IMR-90 (cell line): ENCODE data around the gene MORF4L1. TPM values are rescaled to one million over a fixed set of nuclear protein-coding genes. Genes with fewer than 3 reads are reported as not detected.
A peak's percentile ranks its signal among the peaks of the same experiment; 100 is the strongest.
"Not testable (repeated sequence)": the region's sequence is repeated elsewhere in the genome, so short reads cannot be mapped to it uniquely, and the experiment has no call there.

Experiments
- ATAC-seq: fragments of 200-7000 bp; cut with Tn5 transposase; 2 replicates; pipeline ENCODE4 v1.9.1; 2020; ENCODE audit warnings: low read depth, mild to moderate bottlenecking, moderate library complexity
- BruUV-seq: library from RNA; stranded (reverse); fragments of 400-500 nt; replicated peaks from 2 replicates; lab custom pipeline; 2021; lab: Mats Ljungman, UMichigan
- CTCF ChIA-PET: fragments of 300-600 bp; formaldehyde crosslinking; extraction: SDS; loops from one replicate; lab custom pipeline; 2021; ENCODE audit warnings: antibody characterized with exemption; lab: Yijun Ruan, JAX
- POLR2A ChIA-PET: fragments of 300-600 bp; sonication (Branson Sonifier 250); formaldehyde crosslinking; loops from one replicate; lab custom pipeline; 2022; ENCODE audit warnings: antibody characterized with exemption; ENCODE audit not compliant: unreplicated experiment; lab: Charles Lee
- DNase-seq: peaks from one replicate; pipeline ENCODE4 v3.0.0; 2013
- H2AFZ ChIP-seq: replicated peaks from 2 replicates; pipeline ENCODE3; 2013; ENCODE audit warnings: low read length, mild to moderate bottlenecking; ENCODE audit not compliant: poor library complexity
- H2AK5ac ChIP-seq: 2 replicates; pipeline ENCODE4 v1.6.1; 2013; ENCODE audit warnings: low read depth, low read length, inconsistent platforms
- H2AK9ac ChIP-seq: replicated peaks from 2 replicates; pipeline ENCODE3; 2013; ENCODE audit warnings: mild to moderate bottlenecking, low read depth, low read length, moderate library complexity; ENCODE audit not compliant: poor library complexity
- H2BK120ac ChIP-seq: 2 replicates; pipeline ENCODE4 v1.6.1; 2013; ENCODE audit warnings: low read depth, low read length, inconsistent platforms
- H2BK15ac ChIP-seq: 3 replicates; pipeline ENCODE4 v1.6.1; 2013; ENCODE audit warnings: low read depth, low read length, inconsistent platforms
- H2BK20ac ChIP-seq: 2 replicates; pipeline ENCODE4 v1.6.1; 2013; ENCODE audit warnings: low read depth, mild to moderate bottlenecking, inconsistent platforms, low read length, moderate library complexity
- H2BK5ac ChIP-seq: 2 replicates; pipeline ENCODE4 v1.6.1; 2013; ENCODE audit warnings: mild to moderate bottlenecking, low read depth, low read length, inconsistent platforms; ENCODE audit not compliant: poor library complexity, severe bottlenecking
- H3K14ac ChIP-seq: replicated peaks from 2 replicates; pipeline ENCODE4 v1.6.1; 2013; ENCODE audit warnings: low read depth, low read length, inconsistent platforms
- H3K18ac ChIP-seq: 2 replicates; pipeline ENCODE4 v1.6.1; 2013; ENCODE audit warnings: low read depth, low read length, control low read depth
- H3K23ac ChIP-seq: 2 replicates; pipeline ENCODE4 v1.6.1; 2013; ENCODE audit warnings: low read depth, low read length, inconsistent platforms
- H3K27ac ChIP-seq: 2 replicates; pipeline ENCODE4 v1.5.1; 2013; ENCODE audit warnings: mild to moderate bottlenecking, control low read depth, low read length; ENCODE audit not compliant: insufficient read depth
- H3K27me3 ChIP-seq: 2 replicates; pipeline ENCODE4 v1.6.1; 2013; ENCODE audit warnings: low read length; ENCODE audit not compliant: control insufficient read depth, insufficient read depth
- H3K36me3 ChIP-seq: 2 replicates; pipeline ENCODE4 v1.6.1; 2013; ENCODE audit warnings: low read length, mixed read lengths; ENCODE audit not compliant: control insufficient read depth, insufficient read depth
- H3K4ac ChIP-seq: 2 replicates; pipeline ENCODE4 v1.6.1; 2013; ENCODE audit warnings: low read depth, low read length, inconsistent platforms
- H3K4me1 ChIP-seq: 2 replicates; pipeline ENCODE4 v1.6.1; 2013; ENCODE audit warnings: low read length, mixed read lengths; ENCODE audit not compliant: control insufficient read depth, insufficient read depth
- H3K4me2 ChIP-seq: 2 replicates; pipeline ENCODE4 v1.6.1; 2013; ENCODE audit warnings: low read depth, mild to moderate bottlenecking, control low read depth, low read length, moderate library complexity
- H3K4me3 ChIP-seq: 2 replicates; pipeline ENCODE4 v1.5.1; 2013; ENCODE audit warnings: low read depth, mild to moderate bottlenecking, control low read depth, low read length, moderate library complexity; ENCODE audit not compliant: insufficient read depth
- H3K56ac ChIP-seq: 2 replicates; pipeline ENCODE4 v1.6.1; 2013; ENCODE audit warnings: low read length, inconsistent platforms; ENCODE audit not compliant: insufficient read depth; ENCODE audit errors: extremely low read depth
- H3K79me1 ChIP-seq, 2 experiments: 2 replicates each; pipeline ENCODE4 v1.6.1; 2013; ENCODE audit warnings: low read length in 2 of 2, inconsistent platforms in 1 of 2, low read depth in 1 of 2
- H3K9ac ChIP-seq: 2 replicates; pipeline ENCODE4 v1.6.1; 2013; ENCODE audit warnings: low read depth, low read length, control low read depth
- H3K9me1 ChIP-seq: 2 replicates; pipeline ENCODE4 v1.6.1; 2013; ENCODE audit warnings: low read length, inconsistent platforms; ENCODE audit not compliant: insufficient read depth
- H3K9me3 ChIP-seq: 2 replicates; pipeline ENCODE4 v1.6.1; 2013; ENCODE audit warnings: low read length; ENCODE audit not compliant: control insufficient read depth, insufficient read depth
- H4K20me1 ChIP-seq: 2 replicates; pipeline ENCODE4 v1.6.1; 2013; ENCODE audit warnings: low read length, inconsistent platforms; ENCODE audit not compliant: insufficient read depth
- H4K5ac ChIP-seq: 2 replicates; pipeline ENCODE4 v1.6.1; 2013; ENCODE audit warnings: mild to moderate bottlenecking, low read depth, low read length, control low read depth
- H4K8ac ChIP-seq, 2 experiments: 2 replicates each; pipeline ENCODE4 v1.6.1; 2013; ENCODE audit warnings: low read depth in 2 of 2, low read length in 2 of 2, control low read depth in 1 of 2, inconsistent platforms in 1 of 2
- H4K91ac ChIP-seq: 2 replicates; pipeline ENCODE4 v1.6.1; 2013; ENCODE audit warnings: low read depth, low read length, inconsistent platforms; ENCODE audit not compliant: insufficient read depth
- BHLHE40 ChIP-seq: fragments of 150-350 bp; IDR thresholded peaks from 2 replicates; pipeline ENCODE4 v1.6.1; 2016; ENCODE audit warnings: mild to moderate bottlenecking, low read depth, low read length
- MAFK ChIP-seq: IDR thresholded peaks from 2 replicates; pipeline ENCODE4 v1.6.1; 2012; ENCODE audit warnings: low read depth, low read length, improper control_type of control experiment
- MAZ ChIP-seq: IDR thresholded peaks from 2 replicates; pipeline ENCODE4 v1.6.1; 2012; ENCODE audit warnings: low read depth, mild to moderate bottlenecking, low read length, improper control_type of control experiment, moderate library complexity, borderline replicate concordance
- MXI1 ChIP-seq: IDR thresholded peaks from 2 replicates; pipeline ENCODE4 v1.6.1; 2012; ENCODE audit warnings: low read depth, mild to moderate bottlenecking, low read length, moderate library complexity, borderline replicate concordance
- RCOR1 ChIP-seq: IDR thresholded peaks from 2 replicates; pipeline ENCODE4 v1.6.1; 2012; ENCODE audit warnings: mild to moderate bottlenecking, low read length, improper control_type of control experiment; ENCODE audit not compliant: insufficient replicate concordance
- RFX5 ChIP-seq: IDR thresholded peaks from 2 replicates; pipeline ENCODE4 v1.8.0; 2012; ENCODE audit warnings: low read depth, mild to moderate bottlenecking, low read length, moderate library complexity
- WGBS, 2 experiments: methylation state at CpG; one replicate each; pipeline versions ENCODE4 v1.1.5 to v1.1.7; 2013; ENCODE audit warnings: missing lambda C conversion rate in 2 of 2; ENCODE audit not compliant: insufficient read length in 1 of 2; ENCODE audit errors: extremely low coverage in 2 of 2; 5-methylcytosine and 5-hydroxymethylcytosine counted together
- dilution Hi-C: fragments of 300-500 bp; cut with HindIII; formaldehyde crosslinking; loops from one replicate; pipeline ENCODE4 v1.14.3; 2018; ENCODE audit warnings: low sequenced_read_pairs; ENCODE audit not compliant: unreplicated experiment
- in situ Hi-C: fragments of 300-500 bp; cut with MboI; formaldehyde crosslinking; loops from 3 replicates; pipeline ENCODE4 v1.14.3; 2019; ENCODE audit warnings: low sequenced_read_pairs, inconsistent platforms, mixed read lengths
- intact Hi-C: fragments of 100-400 bp; cut with micrococcal nuclease; formaldehyde crosslinking; loops from 2 replicates; pipeline ENCODE4 v1.10.0; 2022
- polyA plus RNA-seq, 3 experiments: library from polyadenylated mRNA; depleted of rRNA; stranded (reverse); fragments of >200 nt; gene quantifications; 2 replicates each; pipeline ENCODE4 v1.2.3, GENCODE V29; 2012; ENCODE audit warnings: low replicate concordance in 1 of 3
- total RNA-seq: library from RNA; depleted of rRNA; stranded (reverse); fragments of >200 nt; gene quantifications from 2 replicates; pipeline ENCODE4 v1.2.3, GENCODE V29; 2012

MORF4L1 gene
- total and polyA plus RNA-seq, 2 of the 4 experiments (the other 2 are of a cell fraction), result 217 to 392 TPM

DNA sequence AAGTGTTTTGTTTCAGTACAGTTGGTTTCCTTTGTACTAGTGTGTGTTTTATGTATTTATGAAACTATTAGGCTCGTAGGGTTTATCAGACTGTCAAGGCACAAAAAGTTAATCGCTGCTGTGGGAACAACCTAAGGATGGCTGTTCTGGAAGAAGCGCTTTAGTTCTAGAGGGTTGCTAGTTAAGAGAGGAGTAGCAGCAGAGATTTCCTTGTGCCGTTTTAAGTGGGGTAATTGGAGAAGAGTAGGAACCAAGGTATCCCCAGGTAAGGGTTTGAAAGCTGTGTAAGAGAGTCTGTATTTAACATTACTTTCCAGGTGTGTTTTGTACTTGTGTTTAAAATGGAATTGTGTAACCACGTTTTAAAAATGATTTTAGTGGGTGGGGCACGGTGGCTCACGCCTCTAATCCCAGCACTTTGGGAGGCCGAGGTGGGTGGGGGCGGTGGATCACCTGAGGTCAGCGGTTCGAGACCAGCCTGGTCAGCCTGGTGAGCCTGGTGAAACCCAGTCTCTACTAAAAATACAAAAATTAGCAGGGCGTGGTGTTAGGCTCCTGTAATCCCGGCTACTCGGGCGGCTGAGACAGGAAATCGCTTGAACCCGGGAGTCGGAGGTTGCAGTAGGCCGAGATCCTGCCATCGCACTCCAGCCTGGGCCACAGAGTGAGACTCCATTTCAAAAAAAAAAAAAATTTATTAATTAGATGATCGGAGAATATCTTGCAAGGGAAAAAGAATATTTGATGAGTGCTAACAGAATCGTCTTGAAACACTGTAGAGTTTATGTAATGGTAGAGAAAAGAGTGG, 2.6 kb downstream of the MORF4L1 start:
- Histone ChIP-seq H2BK5ac (peak overlapping the region; percentile 56), H2AK9ac (no peak overlapping the region), H4K5ac (no peak overlapping the region), H3K4me3 (peak overlapping the region; percentile 67), H4K8ac (no peak overlapping the region), H3K79me1 (peaks cover 3 to 22% of the 10 kb centered on the region in 2 experiments; a peak in 2 of 4 replicates), H3K23ac (peak overlapping the region; percentile 39), H2BK20ac (no peak overlapping the region), H2BK15ac (no peak overlapping the region), H3K4ac (no peak overlapping the region), H3K4me2 (peak overlapping the region; percentile 96), H3K9ac (peak overlapping the region; percentile 98; the same call in 1 of the 2 replicates), H3K18ac (no peak overlapping the region), H3K14ac (peak overlapping the region; percentile 0; the same call in 1 of the 2 replicates), H4K20me1 (peaks cover 69% of the 10 kb centered on the region), H2AK5ac (no peak overlapping the region), H2AFZ (no peak overlapping the region), H2BK120ac (no peak overlapping the region), H3K56ac (peak overlapping the region; percentile 41; the same call in 1 of the 2 replicates), H3K36me3 (peaks cover 3% of the 10 kb centered on the region), H3K27ac (peak overlapping the region; percentile 28; the same call in 1 of the 2 replicates), H4K91ac (no peak overlapping the region), H3K4me1 (peaks cover 10% of the 10 kb centered on the region), H3K9me1 (0 out of 2 replicates have a peak, but pooled peaks cover 3% of the 10 kb centered on the region), H3K9me3 (no peaks in the 10 kb centered on the region), H3K27me3 (no peaks in the 10 kb centered on the region)
- ATAC-seq (no peak), DNase-seq (peak; percentile 7)
- 43 to 100% methylated on average over 1 to 7 of the region's 22 CpGs for WGBS, 2 experiments
- CTCF ChIA-PET, result no interaction called here
- TF ChIP-seq MXI1 (no peak), RFX5 (no peak), BHLHE40 (no peak), RCOR1 (no peak), MAZ (no peak), MAFK (no peak)
- BruUV-seq, result no TSS peak
- intact Hi-C loops (no loop called here), in situ Hi-C loops (no loop called here), dilution Hi-C loops (no loop called here)
- POLR2A ChIA-PET, result no interaction called here

- H3K23ac ChIP-seq, H3K18ac ChIP-seq, H3K27me3 ChIP-seq, H3K27ac ChIP-seq, in situ Hi-C loops, H2BK5ac ChIP-seq, dilution Hi-C loops, H3K9me3 ChIP-seq, H4K5ac ChIP-seq, H4K8ac ChIP-seq, H2AK5ac ChIP-seq, H4K91ac ChIP-seq, H3K9ac ChIP-seq, intact Hi-C loops, H2BK120ac ChIP-seq, POLR2A ChIA-PET, H2BK15ac ChIP-seq, H2BK20ac ChIP-seq, H2AFZ ChIP-seq, H3K36me3 ChIP-seq, H3K14ac ChIP-seq, ATAC-seq, CTCF ChIA-PET, H3K4ac ChIP-seq, H3K9me1 ChIP-seq, H2AK9ac ChIP-seq, BruUV-seq, DNase-seq, H3K4me3 ChIP-seq, H3K56ac ChIP-seq: not testable (repeated sequence)
- H3K4me2 ChIP-seq, result peak overlapping the region; percentile 61
- peaks cover 15% of the 10 kb centered on the region for H3K4me1 ChIP-seq
- H4K20me1 ChIP-seq, result peaks cover 84% of the 10 kb centered on the region
- WGBS, 2 experiments, result no CpG with 5 or more reads among the region's 14 CpGs
- peaks cover 0 to 22% of the 10 kb centered on the region in 2 experiments; a peak in 2 of 4 replicates for H3K79me1 ChIP-seq
Observed at GRCh38 chr15:78876954-78877353, 4.3 kb downstream of the MORF4L1 start.
